PC-9 (cell line): ENCODE measurements around the gene LRRC4C. TPM values are rescaled to one million over a fixed set of nuclear protein-coding genes. Genes with fewer than 3 reads are reported as not detected.

ENCODE experiments used
- BruUV-seq: library from RNA; stranded (reverse); fragments of 400-500 nt; replicated peaks from 2 replicates; lab custom pipeline; 2021; lab: Mats Ljungman, UMichigan
- CTCF ChIA-PET: fragments of 300-600 bp; sonication (Branson Sonifier 250); formaldehyde crosslinking; loops from one replicate; lab custom pipeline; 2022; ENCODE audit warnings: antibody characterized with exemption; lab: Charles Lee
- POLR2A ChIA-PET: fragments of 300-600 bp; sonication (Branson Sonifier 250); formaldehyde crosslinking; loops from one replicate; lab custom pipeline; 2022; ENCODE audit warnings: antibody characterized with exemption; ENCODE audit not compliant: unreplicated experiment; lab: Charles Lee
- DNase-seq, 2 experiments: peaks; one replicate each; pipeline versions ENCODE4 v3.0.0 to v3.0.0-alpha.2; 2015 to 2022; ENCODE audit warnings: mixed read lengths in 1 of 2
- H2AFZ ChIP-seq: fragments of 200-600 bp; sonication (generic); 2 replicates; pipeline ENCODE4 v1.8.1; 2017; ENCODE audit warnings: antibody characterized with exemption
- H3F3A ChIP-seq: fragments of 200-600 bp; sonication (generic); 2 replicates; pipeline ENCODE4 v1.8.1; 2017; ENCODE audit warnings: antibody characterized with exemption, mild to moderate bottlenecking, low read depth; ENCODE audit not compliant: insufficient read depth
- H3K27ac ChIP-seq: fragments of 200-600 bp; sonication (generic); 2 replicates; pipeline ENCODE4 v1.6.1; 2016; ENCODE audit warnings: mixed run types
- H3K27me3 ChIP-seq: fragments of 200-600 bp; sonication (generic); 2 replicates; pipeline ENCODE4 v1.6.1; 2016; ENCODE audit warnings: low read depth, mixed run types; ENCODE audit not compliant: insufficient read depth
- H3K36me3 ChIP-seq: fragments of 200-600 bp; sonication (generic); 2 replicates; pipeline ENCODE4 v1.6.1; 2016; ENCODE audit warnings: low read depth, mixed run types
- H3K4me1 ChIP-seq: fragments of 200-600 bp; sonication (generic); replicated peaks from 2 replicates; pipeline ENCODE4 v1.6.1; 2016; ENCODE audit warnings: mixed run types; ENCODE audit not compliant: insufficient read depth
- H3K4me2 ChIP-seq: fragments of 200-600 bp; sonication (generic); 2 replicates; pipeline ENCODE4 v1.6.1; 2017; ENCODE audit warnings: mixed run types
- H3K4me3 ChIP-seq: fragments of 200-600 bp; sonication (generic); 2 replicates; pipeline ENCODE4 v1.6.1; 2016; ENCODE audit warnings: mixed run types
- H3K79me2 ChIP-seq: fragments of 200-600 bp; sonication (generic); 2 replicates; pipeline ENCODE4 v1.6.1; 2017; ENCODE audit warnings: low read depth, mixed run types
- H3K9me2 ChIP-seq: fragments of 200-600 bp; sonication (generic); 2 replicates; pipeline ENCODE4 v1.8.1; 2017; ENCODE audit warnings: mild to moderate bottlenecking; ENCODE audit not compliant: insufficient read depth
- H3K9me3 ChIP-seq: fragments of 200-600 bp; sonication (generic); 2 replicates; pipeline ENCODE4 v1.8.1; 2016; ENCODE audit warnings: low read depth; ENCODE audit not compliant: insufficient read depth
- H4K20me1 ChIP-seq: fragments of 200-600 bp; sonication (generic); 2 replicates; pipeline ENCODE4 v1.8.1; 2017; ENCODE audit not compliant: insufficient read depth
- CTCF ChIP-seq: fragments of 200-600 bp; sonication (generic); conservative IDR thresholded peaks from 2 replicates; pipeline ENCODE4 v1.6.1; 2017; ENCODE audit warnings: mixed run types, antibody characterized with exemption, mild to moderate bottlenecking, moderate library complexity
- EZH2 ChIP-seq: fragments of 200-600 bp; sonication (generic); IDR thresholded peaks from 2 replicates; pipeline ENCODE4 v1.8.0; 2017; ENCODE audit warnings: antibody characterized with exemption, low read depth
- intact Hi-C: fragments of 100-400 bp; cut with micrococcal nuclease; formaldehyde crosslinking; loops from one replicate; pipeline ENCODE4 v1.10.0; 2022; ENCODE audit not compliant: unreplicated experiment
- total RNA-seq: library from RNA; stranded (reverse); gene quantifications from 2 replicates; pipeline ENCODE4 v1.2.3, GENCODE V29; 2021

The LRRC4C gene
- total RNA-seq, 1 experiment from 2014 or later = not detected

- Histone ChIP-seq H3K36me3 (no peaks in the 10 kb centered on the region), H3K4me2 (no peak overlapping the region), H2AFZ (no peak overlapping the region), H3K9me3 (no peaks in the 10 kb centered on the region; the same call in 1 of the 2 replicates), H4K20me1 (no peaks in the 10 kb centered on the region), H3K4me1 (no peaks in the 10 kb centered on the region), H3K27ac (no peak overlapping the region), H3K79me2 (no peaks in the 10 kb centered on the region), H3K9me2 (no peaks in the 10 kb centered on the region; the same call in 1 of the 2 replicates), H3F3A (no peaks in the 10 kb centered on the region), H3K4me3 (no peak overlapping the region), H3K27me3 (no peaks in the 10 kb centered on the region)
- no peak for DNase-seq
- BruUV-seq = no TSS peak
- TF ChIP-seq EZH2 (no peak), CTCF (no peak)
- intact Hi-C loops = no loop called here
- CTCF ChIA-PET = no interaction called here
- POLR2A ChIA-PET = no interaction called here
These were observed 889.4 kb downstream of the LRRC4C start for GRCh38 chr11:40569947-40570531.

GRCh38 chr11:40567392-40567791 is 892.1 kb downstream of the LRRC4C start:
- POLR2A ChIA-PET = no interaction called here
- CTCF ChIA-PET = no interaction called here
- H3K9me2 ChIP-seq = no peaks in the 10 kb centered on the region; the same call in 1 of the 2 replicates
- no peak overlapping the region for H3K27ac ChIP-seq
- H2AFZ ChIP-seq = no peak overlapping the region
- H3K9me3 ChIP-seq = no peaks in the 10 kb centered on the region; the same call in 1 of the 2 replicates
- H3F3A ChIP-seq = no peaks in the 10 kb centered on the region
- DNase-seq = no peak
- no peak overlapping the region for H3K4me2 ChIP-seq
- H3K79me2 ChIP-seq = no peaks in the 10 kb centered on the region
- TF ChIP-seq EZH2 (no peak), CTCF (no peak)
- no peaks in the 10 kb centered on the region for H3K36me3 ChIP-seq
- H3K27me3 ChIP-seq = no peaks in the 10 kb centered on the region
- no peak overlapping the region for H3K4me3 ChIP-seq
- H3K4me1 ChIP-seq = no peaks in the 10 kb centered on the region
- BruUV-seq = no TSS peak
- H4K20me1 ChIP-seq = no peaks in the 10 kb centered on the region
- intact Hi-C loops = no loop called here

- intact Hi-C loops = no loop called here
- H3K4me2 ChIP-seq = no peak overlapping the region
- no peaks in the 10 kb centered on the region for H3K36me3 ChIP-seq
- no peaks in the 10 kb centered on the region for H3K9me3 ChIP-seq
- H4K20me1 ChIP-seq = no peaks in the 10 kb centered on the region
- no peaks in the 10 kb centered on the region for H3K4me1 ChIP-seq
- H3F3A ChIP-seq = no peaks in the 10 kb centered on the region
- H3K27ac ChIP-seq = no peak overlapping the region
- TF ChIP-seq CTCF (no peak), EZH2 (no peak)
- H2AFZ ChIP-seq = no peak overlapping the region
- no peak for DNase-seq
- POLR2A ChIA-PET = no interaction called here
- no peaks in the 10 kb centered on the region for H3K9me2 ChIP-seq
- H3K27me3 ChIP-seq = no peaks in the 10 kb centered on the region
- BruUV-seq = no TSS peak
- H3K4me3 ChIP-seq = no peak overlapping the region
- CTCF ChIA-PET = no interaction called here
- no peaks in the 10 kb centered on the region for H3K79me2 ChIP-seq
These were observed 915.3 kb downstream of the LRRC4C start for GRCh38 chr11:40544162-40544561.
